ENCODE results near the gene SERPINA9.

- TF ChIP-seq ZNF274 (IDR thresholded peaks at IDR 0.05; ENCODE audit: low read depth, low read length): no peak
- no peak for TF ChIP-seq SUZ12 (IDR thresholded peaks at IDR 0.05; ENCODE audit: extremely low read depth, insufficient read depth, insufficient read length)
These were observed 45.5 kb upstream of the SERPINA9 start for GRCh38 chr14:94521375-94522114.
